ENCODE results near the gene PEA15.

The PEA15 gene

DNA sequence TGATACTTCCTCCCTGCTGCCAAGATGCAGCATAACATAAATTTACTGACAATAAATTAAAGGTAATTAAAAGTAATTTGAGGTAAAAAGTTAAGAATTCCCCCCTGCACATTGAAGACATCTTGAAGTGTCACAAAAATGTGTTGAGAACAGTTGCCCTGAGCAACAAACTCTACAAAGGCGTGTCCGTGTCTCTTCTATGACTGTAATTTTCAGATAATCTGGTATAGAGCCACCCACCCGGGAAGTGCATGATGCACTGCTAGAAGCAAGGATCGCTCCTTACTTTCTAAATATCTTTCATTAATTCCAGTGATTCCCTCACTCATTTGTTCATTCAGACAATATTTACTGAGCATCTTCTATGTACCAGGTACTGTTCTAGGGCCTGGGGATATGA is 25.8 kb upstream of the PEA15 start:
- no peak for DNase-seq (ENCODE audit: low read depth)

DNA sequence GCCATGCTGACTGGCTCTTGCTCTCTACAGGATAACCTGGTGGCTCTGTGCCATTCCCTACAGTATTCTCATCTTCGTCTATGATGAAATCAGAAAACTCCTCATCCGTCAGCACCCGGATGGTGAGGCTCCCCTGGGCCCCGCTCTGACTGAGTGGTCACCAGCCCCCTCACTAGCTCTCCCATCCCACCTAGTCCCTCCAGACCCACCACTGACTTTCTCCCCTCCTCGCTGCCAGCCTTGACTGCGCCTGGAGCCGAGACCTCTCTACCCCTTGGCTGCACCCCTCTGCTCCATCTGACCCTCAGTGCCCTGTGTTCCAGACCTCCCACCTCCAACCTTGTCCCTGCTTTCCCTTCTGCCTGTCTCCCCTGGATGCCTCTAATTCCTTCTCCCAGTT is 18.9 kb upstream of the PEA15 start:
- no peak for DNase-seq (ENCODE audit: low read depth)

DNA sequence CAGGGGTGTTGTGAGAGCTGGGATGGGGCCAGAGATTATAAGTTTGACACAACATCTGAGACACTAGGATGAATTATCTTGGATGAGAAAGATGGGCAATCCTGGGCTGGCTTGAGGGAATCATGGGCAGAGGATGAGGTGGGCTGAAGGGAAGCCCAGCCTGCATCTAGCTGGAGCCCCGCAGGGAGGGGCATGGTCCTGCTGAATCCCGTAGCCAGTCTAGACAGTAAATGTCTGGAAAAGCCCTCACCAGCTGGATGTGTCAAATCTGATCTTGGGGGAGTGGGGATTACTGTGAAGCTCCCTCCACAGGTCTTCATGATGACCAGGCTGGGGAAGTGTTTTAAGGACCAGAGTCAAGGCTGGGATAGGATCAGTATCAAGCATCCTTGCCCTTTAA is 18.5 kb upstream of the PEA15 start:
- DNase-seq (ENCODE audit: low read depth) = no peak

DNA sequence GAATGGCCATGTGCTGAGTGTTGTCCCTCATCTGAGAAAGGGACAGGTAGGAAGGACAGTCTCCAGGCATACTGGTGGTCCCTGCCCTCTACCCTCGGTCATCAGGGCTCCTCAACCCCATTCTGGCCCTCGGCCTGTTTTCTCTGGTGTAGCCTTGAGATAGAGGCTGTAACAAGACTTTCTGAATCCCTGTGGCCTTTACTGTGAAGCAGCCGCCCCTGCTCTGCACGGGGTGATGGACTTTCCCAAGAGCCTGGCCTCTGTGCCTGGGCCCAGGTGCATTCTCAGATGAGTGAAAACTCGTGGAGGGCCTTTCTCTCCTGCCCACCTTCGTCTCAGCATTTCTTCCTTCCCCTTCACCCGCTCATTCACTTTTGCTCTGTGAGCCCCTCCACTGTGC is 17.8 kb upstream of the PEA15 start:
- DNase-seq (ENCODE audit: low read depth) = no peak

DNA sequence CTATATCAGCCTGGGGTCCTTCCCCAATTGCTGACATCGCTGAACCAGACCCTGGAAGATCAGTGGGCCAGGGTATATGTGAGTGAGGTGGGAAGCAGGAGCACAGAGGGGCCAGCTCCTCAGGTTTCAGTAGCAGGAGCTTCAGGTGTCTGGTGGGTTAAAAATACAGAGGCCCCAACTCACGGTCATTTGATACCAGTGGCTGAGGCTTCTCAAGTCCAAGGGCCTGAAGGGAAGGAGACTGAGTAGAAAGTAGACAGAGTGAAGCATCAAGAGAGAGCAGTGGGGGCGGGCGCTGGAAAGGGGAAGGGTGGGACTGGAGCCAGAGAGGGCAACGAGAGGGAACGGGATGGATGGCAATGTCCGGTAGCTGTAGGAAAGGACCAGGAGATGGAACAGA is 16.8 kb upstream of the PEA15 start:
- no peak for DNase-seq (ENCODE audit: low read depth)

DNA sequence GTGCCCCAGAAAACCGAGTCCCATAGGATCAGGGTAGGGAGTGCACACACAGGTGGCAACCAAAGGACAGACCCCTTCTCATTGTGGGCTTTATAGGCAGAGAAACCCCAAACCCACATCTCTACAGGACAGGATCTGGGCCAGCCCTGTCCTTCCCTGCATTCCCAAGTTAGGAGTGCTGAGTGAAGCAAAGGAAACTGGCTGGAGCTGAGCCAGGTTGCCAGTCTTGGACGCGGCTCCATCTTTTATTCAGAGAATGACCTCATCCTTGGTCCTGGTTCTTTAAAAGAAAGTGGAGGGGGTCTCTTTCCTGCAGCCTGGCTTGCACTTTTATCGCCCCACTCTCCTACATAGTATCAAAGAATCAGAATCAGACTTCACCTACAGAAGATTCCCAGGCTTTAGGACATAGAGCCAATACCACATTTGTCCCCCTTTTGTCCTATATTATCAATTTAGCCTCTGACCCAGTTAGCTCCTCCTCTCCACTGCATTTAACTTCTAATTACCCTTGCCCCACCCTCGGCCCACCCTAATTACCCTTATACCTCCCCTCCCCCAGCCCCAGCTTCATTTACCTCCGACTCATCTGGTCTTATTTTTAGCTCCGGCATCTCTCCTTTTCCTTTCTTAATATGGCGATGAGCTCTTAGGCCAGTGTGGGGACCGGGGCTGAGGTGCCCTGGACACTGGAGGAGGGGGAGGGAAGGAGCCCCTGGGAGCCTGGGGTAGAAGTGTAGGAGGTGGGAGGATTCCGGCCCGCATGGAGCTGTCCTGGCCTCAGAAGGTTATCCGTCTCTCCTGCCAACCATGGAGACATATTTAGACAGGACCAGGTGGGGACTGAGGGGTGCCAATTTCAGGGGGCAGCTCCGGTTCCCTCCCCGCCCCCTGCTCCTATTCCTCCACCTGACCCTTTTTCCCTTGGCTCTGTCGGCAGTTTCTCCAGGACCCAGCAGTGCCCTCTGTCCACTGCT is 15.2 kb upstream of the PEA15 start, which contains the start of gene CASQ1:
Gene CASQ1, plus strand, starts transcription at position 927 of the 977 bp plus-strand sequence. CDS start 177 bp downstream, outside the sequence.
- no peak for DNase-seq (ENCODE audit: low read depth)

DNA sequence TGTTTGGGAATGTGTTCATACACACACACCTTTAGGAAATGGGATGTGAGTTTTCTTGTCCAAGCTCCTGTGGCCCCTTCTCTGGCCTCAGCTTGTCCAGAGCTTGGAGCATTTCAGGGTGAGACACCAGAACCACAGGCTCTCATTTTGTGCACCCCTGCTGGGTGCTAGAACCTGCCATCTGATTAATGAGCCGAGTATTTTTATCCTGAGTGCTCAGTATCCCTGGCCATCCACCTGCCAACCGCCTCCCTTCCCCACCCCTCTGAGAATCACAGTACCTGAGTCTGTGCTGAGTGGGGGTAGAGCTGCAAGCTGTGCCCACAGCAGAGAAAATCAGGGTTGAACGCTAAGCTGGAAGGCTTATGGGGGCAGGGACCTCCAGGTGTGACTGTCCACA is 13.4 kb upstream of the PEA15 start:
- DNase-seq (ENCODE audit: low read depth) = no peak

DNA sequence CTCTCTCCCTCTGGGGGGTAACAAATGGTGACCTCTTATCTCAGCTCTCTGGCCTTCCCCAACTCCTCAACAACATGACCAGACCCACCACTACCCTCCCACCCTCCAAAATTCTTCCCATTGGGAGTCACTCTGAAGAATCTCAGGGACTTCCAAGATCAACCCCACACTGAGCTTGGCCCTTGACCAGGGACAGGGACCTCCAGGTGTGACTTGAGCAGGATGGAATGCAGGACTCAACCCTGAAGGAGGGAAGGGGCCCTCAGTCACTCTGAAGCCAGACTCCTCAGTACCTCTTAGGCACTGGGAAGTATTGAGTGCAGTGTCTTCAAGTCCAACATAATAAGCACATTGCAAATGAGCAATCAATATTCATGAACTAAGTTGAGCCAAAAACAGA is 12.9 kb upstream of the PEA15 start:
- no peak for DNase-seq (ENCODE audit: low read depth)

DNA sequence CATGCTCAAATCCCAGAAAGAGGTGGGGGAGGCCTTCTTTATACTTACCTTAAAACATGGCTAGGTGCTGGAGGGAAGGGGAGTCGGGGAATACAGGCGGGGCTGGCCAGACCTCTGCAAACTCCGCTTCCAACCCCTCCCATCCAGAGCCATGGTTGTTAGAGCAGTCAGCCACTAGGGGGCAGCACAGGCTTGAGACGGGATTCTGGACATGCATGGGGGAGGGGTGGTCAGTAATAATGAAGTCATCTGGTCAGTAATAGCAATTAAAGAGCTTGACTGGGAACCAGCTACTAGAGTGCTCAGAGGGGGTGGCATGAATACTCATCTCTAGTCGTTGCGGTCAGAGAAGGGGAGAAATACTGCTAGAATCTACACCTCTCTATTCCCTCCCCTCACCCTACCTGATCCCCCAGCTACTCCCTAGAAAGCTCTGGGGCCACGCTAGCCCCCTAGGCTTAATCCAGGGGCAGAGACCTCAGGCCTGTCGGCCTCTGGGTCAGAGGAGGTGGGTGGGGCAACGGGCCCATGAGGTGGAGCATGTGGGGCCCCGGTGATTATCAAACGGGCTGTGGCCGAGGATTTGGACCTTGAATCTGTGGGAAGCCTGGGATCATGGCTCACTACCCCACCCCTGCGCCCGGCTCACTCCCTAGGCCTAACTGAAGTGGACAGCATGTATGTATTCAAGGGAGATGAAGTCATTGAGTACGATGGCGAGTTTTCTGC is 11.9 kb upstream of the PEA15 start:
- peak; percentile 80 for DNase-seq (ENCODE audit: low read depth)

DNA sequence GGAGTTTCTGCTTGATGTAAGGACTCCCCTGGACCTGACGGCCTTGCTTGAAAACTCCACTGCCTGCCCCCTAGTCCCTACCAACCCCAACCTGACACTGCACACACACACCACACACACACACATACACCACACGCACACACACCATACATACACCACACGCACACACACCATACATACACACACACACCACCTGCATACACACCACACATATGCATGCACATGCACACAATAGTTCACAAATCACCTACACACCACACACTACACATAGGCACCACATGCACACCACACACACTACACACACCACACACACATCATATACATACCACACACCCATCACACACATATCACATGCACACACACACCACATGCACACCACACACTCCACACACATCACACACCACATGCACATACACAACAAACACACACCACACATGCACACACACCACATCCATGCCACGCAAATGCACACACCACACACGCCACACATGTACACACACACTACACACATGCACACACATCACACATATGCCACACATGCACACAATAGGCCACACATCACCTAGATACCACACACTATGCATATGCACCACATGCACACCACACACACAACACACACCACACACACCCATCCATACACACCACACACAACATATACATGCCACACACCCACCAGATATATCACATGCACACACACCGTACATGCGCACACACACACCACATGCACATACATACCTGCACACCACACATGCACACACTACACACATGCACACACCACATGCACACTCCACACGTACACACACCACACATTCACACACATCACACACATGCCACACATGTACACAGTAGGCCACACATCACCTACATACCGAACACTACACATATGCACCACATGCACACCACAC is 11.1 kb upstream of the PEA15 start:
- no peak for DNase-seq (ENCODE audit: low read depth)

DNA sequence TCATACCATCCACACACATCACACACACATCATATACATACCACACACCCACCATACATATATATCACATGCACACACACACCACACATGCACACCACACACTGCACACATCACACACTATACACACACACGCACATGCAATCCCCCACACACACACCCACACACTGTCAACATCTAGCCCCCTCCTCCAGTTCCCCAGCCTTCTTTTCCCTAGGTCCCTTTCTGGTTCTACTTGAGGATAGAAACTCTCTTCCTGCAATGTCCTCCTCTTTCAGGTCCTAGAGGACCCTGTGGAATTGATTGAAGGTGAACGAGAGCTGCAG is 10.5 kb upstream of the PEA15 start:
- no peak for DNase-seq (ENCODE audit: low read depth)

DNA sequence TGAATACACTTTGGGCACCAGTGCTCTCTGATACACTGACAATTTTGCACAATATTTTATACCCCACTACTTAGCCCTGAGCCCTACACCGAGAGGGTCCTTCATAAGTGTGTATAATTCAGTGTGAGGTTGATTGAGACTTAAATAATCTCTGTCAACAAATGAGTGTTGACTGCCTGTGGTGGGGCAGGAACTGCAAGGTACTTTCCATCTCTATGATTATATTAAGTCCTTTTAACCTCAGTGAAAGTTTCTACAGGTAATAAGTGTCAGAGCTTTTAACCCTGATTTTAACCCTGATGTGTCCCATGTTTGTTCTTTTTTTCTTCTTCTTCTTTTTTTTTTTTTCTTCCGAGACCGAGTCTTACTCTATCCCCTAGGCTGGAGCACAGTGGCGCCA is 9.0 kb upstream of the PEA15 start:
- DNase-seq (ENCODE audit: low read depth) = no peak

DNA sequence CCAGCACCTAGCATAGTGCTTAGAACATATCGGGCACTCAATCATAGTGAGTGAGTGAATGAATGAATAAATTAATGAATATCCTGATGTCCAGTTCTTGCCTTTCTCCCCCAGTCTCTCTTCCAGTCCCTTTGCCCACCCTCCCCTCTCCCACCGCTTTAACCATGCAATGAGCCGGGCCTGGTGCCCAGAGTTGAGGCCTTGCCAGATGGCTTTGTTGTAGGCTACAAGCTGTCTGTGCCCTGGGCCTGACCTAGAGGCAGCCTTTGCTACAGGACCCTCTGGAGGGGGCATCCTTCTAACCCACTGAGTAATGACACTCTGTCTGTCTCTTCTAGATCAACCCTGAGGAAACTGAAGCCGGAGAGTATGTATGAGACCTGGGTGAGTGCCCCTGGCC is 8.0 kb upstream of the PEA15 start:
- no peak for DNase-seq (ENCODE audit: low read depth)

DNA sequence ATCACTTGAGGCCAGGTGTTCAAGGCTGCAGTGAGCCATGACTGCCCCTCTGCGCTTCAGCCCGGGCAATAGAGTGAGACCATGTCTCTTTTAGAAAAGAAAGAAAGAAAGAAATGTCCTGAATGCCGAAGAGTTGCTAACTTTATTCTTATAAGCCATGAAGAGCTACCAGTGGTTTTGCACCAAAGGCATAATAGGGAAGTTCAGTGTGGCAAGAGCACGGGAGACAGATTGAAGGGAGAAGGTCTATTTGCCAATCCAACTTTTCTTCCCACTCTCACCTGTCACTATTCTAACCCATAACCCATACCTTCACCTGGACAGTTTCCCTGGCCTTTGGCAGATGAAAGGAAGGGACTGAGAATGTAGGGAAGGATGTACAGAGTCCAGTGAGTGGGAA is 4.4 kb upstream of the PEA15 start:
- no peak for DNase-seq (ENCODE audit: low read depth)

DNA sequence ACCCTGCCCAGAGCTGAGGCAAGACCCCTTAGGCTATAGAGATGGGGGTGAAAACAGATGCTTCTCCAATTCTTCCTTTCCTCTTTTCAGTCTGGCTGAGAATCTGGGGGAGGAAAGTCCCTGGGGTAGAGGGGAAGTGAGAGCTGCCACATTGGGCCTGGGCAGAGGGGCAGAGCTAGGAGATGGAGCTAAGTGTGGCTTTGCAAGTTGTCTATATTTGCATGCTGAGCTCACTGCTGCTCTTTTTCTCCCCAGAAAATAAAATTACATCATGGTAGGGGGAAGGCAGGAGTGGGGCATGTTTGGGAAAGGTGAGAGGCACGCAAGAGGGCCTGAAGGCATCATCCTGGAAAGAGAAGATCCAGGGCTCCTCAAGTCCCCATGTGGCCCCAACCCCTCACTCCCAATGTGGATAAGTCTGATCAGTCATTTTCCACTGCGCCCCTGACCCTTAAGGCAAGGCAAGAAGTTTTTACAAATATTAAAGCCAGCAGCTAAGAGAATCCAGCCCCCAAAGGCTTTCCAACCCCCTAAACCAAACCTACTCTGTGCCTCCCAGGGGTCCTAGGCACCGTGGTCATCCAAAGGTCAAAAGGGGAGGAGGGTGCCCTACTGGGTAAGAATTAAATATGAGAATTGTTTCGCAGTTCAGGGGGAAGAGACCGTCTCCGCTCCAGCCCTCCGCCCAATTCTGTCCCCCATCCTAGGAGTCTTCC is 500 bp upstream of the PEA15 start:
- DNase-seq (ENCODE audit: low read depth) = no peak

DNA sequence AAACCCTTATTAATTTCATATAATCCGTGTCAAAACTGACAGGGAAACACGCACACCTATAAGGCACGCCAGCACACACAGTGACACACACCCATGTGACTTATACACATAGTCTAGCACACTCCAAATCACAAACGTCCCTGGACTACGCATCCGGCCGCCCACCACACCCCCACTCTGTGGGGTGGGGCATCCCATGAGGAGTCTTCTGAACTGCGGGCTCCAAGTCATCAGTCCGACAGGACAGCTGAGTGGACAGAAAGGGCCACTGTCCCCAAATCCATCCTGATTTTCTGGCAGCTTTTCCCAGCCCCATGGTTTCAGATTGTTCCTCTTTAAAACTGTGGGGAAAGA is 829 bp downstream of the PEA15 start:
- DNase-seq (ENCODE audit: low read depth) = no peak

DNA sequence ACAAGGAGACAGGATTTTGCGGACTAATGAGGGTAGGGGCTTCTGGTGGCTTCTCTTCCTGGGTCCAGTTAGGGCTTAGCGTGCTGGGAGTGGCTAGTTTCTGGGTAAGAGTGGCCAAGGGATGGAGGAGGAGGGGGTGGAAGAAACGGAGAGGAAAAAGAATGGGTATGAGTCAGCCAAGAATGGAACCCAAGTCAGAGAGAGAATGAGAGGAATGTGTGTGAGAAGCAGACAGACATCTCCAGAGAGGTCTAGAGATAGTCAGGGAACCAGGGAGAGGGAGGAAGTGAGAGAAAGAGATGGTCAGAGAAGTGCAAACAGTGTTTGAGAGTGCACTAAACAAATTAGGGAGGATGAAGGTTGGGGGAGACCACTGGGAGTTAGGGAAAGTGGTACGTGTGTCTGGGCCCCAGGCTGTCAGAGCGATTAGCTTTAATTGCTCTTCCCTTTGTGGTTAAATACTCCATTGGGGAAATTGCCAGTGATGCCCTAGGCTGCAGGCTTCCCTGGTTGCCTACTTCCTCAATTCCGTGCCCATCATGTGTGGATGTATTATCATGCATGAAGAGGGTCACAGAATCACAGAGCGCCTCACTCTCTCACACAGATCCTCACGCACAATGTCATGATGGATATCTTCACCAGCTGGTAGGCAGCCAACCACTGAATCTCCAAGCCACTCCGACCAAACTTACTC is 1.4 kb downstream of the PEA15 start:
- peak; percentile 66 for DNase-seq (ENCODE audit: low read depth)

DNA sequence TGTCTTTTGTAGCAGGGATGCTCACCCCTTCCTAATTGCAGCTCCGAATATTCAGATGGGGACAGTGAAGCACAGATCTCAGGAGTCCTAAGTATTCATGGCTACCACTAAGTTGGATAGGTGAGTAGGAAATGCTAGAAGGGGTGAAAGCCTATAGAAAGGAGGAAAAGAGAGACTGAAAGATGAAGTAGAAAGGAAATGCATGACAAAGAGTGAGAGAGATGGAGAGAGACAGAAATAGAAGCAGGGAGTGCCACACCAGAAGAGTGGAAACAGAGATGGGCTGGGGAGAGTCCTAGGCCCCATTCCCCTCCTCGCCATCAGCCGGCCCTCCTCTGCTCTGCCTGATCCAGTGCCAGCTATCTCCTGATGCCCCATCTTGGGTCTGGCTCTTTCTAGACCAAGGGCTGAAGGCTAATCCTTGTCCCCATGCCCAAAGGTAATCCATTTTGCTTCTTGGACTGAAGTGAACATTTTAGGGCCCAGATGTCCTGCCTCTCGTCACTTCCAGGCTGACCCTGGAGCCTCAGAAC is 2.0 kb downstream of the PEA15 start:
- no peak for DNase-seq (ENCODE audit: low read depth)

DNA sequence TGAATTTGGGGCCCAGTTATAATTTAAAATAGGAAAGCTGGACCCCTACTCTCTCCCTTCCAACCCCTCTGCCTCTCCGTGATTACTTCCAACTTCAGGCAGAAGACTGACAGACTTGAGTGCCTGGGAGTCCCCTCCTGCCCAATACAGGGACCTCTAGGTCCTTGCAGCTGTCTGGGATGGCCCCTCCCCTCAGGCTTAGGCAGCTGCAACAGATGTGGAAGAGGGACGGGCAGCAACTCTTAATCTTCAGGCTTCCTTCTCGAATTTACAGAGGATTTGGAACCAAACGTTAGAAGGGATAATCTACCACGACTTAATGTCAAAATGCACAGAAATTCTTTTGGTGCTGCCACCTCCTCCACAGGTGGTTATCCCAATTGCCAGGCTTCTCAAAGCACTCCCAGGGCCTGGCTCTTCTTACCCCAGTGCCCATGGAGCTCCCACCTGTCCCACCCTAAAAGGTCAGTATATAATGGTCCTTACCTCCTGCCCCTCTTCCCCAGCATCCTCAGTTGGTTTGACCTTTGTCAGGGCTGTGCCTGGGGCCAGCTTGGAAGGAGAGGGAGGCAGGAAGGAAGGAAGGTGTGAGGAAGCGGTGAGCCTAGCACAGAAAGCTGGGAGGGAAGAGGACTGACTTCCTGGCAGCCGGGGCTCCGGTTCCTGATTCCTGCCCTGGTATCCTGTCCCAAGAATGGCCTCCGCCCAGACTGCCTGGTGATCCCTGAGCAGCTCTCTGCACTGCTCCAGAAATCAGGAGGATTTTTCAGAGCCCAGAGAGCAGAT is 2.8 kb downstream of the PEA15 start:
- DNase-seq (ENCODE audit: low read depth) = no peak

All from stromal cell of bone marrow (primary cell).